Adrenal gland (tissue), 12 donors: Measurements from ENCODE around the gene IL5RA. TPM values are rescaled to one million over a fixed set of nuclear protein-coding genes. Genes with fewer than 3 reads are reported as not detected.

ENCODE experiments used
- DNase-seq, 7 donors: peaks; one replicate each; pipeline ENCODE4 v3.0.0-alpha.2; 2019 to 2020
- H3K27ac ChIP-seq, 5 donors: fragments of 200-600 bp; sonication (generic) in 4 of 5; 1 replicate in 3 of 5; 2 replicates in 2 of 5; pipeline versions ENCODE4 v1.5.1 to v1.8.0; 2016 to 2020; ENCODE audit warnings: mild to moderate bottlenecking in 1 of 5
- H3K27me3 ChIP-seq: fragments of 200-600 bp; 2 replicates; pipeline ENCODE4 v1.8.0; 2021
- H3K36me3 ChIP-seq, 2 donors: fragments of 200-600 bp; replicated peaks in 1 of 2; 1 replicate in 1 of 2; 2 replicates in 1 of 2; pipeline versions ENCODE4 v1.5.1 to v1.8.0; 2018 to 2022
- H3K4me1 ChIP-seq, 2 donors: fragments of 200-600 bp; replicated peaks in 1 of 2; 1 replicate in 1 of 2; 2 replicates in 1 of 2; pipeline versions ENCODE4 v1.5.1 to v1.8.0; 2018 to 2021
- H3K4me3 ChIP-seq, 4 donors: fragments of 200-600 bp; sonication (generic) in 3 of 4; one replicate each; pipeline ENCODE4 v1.5.1; 2016 to 2018
- H3K9me3 ChIP-seq, 3 donors: fragments of 200-600 bp; sonication (generic) in 1 of 3; replicated peaks in 1 of 3; 1 replicate in 2 of 3; 2 replicates in 1 of 3; pipeline versions ENCODE4 v1.5.1 to v1.8.0; 2016 to 2021
- CTCF ChIP-seq, 6 experiments: fragments of 450-650 bp in 4 of 6; fragments of 200-600 bp in 2 of 6; sonication (generic) in 1 of 6; IDR thresholded peaks; 1 replicate in 5 of 6; 2 replicates in 1 of 6; pipeline versions ENCODE4 v1.5.1 to v1.8.0; 2016 to 2021; ENCODE audit warnings: antibody characterized with exemption in 6 of 6, mild to moderate bottlenecking in 2 of 6, moderate library complexity in 1 of 6
- POLR2A ChIP-seq, 2 donors: fragments of 450-650 bp; IDR thresholded peaks; one replicate each; pipeline ENCODE4 v1.6.1; 2017; ENCODE audit warnings: antibody characterized with exemption in 2 of 2, mild to moderate bottlenecking in 2 of 2, moderate library complexity in 1 of 2
- WGBS, 4 donors: extraction: QIAGEN DNeasy Blood & Tissue Kit in 2 of 4; methylation state at CpG; one replicate each; pipeline versions ENCODE4 v1.1.5 to v1.1.7; 2013 to 2017; 5-methylcytosine and 5-hydroxymethylcytosine counted together
- intact Hi-C, 2 donors: fragments of 100-400 bp; cut with DNase I; formaldehyde crosslinking; loops; one replicate each; pipeline versions ENCODE4 v1.14.1 to v1.15.0; 2022 to 2023
- polyA plus RNA-seq, 3 donors: library from polyadenylated mRNA; stranded (reverse); fragments of 200-250 nt in 2 of 3; fragments of 350-450 nt in 1 of 3; fragmentation: Illumina TruSeq in 1 of 3; extraction: RNeasy Lipid Tissue Mini Kit (QIAGEN cat#74804) in 1 of 3; gene quantifications; one replicate each; pipeline ENCODE4 v1.2.3, GENCODE V29; 2013 to 2014
- total RNA-seq, 9 donors: library from RNA; depleted of rRNA in 4 of 9; stranded (reverse); fragments of >200 nt in 4 of 9; fragments of 120-200 nt in 1 of 9; fragmentation: NEBNext Ultra II Directional in 1 of 9; extraction: Animal tissue kit (Norgen Biotek cat#: 25700) in 1 of 9; gene quantifications; one replicate each; pipeline versions ENCODE4 v1.1.0 to v1.2.4, GENCODE V29; 2013 to 2023
- donor health status: healthy with polysubstance abuse.
- donor health status: Bipolar disorder and iron deficiency.
- donor health status: DM: yes; HTN: yes; CAD: no.
- donor health status: DM: no; HTN: no; CAD: no.
- donor health status: DM: no; HTN: no; CAD: no.
- donor health status: DM: yes; HTN: yes; CAD: no.

Gene IL5RA
- total and polyA plus RNA-seq, 12 donors, result under 0.01 to 0.18 (median 0.09) TPM; not detected in 6

- WGBS, 4 donors, result 77 to 86% (median 80%) methylated on average over 25 of the region's 25 CpGs
- no peak overlapping the region for H3K27ac ChIP-seq
- DNase-seq, result peak in 2 of 7 donors; percentile 4 to 53
- H3K4me1 ChIP-seq, result no peaks in the 10 kb centered on the region
- intact Hi-C loops, result no loop called here
- H3K4me3 ChIP-seq, result no peak overlapping the region
- no peaks in the 10 kb centered on the region for H3K9me3 ChIP-seq
- TF ChIP-seq CTCF (IDR thresholded peaks at IDR 0.05) (no peak), POLR2A (IDR thresholded peaks at IDR 0.05) (no peak)
- H3K36me3 ChIP-seq, result no peaks in the 10 kb centered on the region
- H3K27me3 ChIP-seq, result no peaks in the 10 kb centered on the region
Measured at GRCh38 chr3:3038201-3038991, 71.8 kb downstream of the IL5RA start.

GRCh38 chr3:3037156-3037555 lies 73.0 kb downstream of the IL5RA start:
- Histone ChIP-seq H3K9me3 (no peaks in the 10 kb centered on the region), H3K27ac (no peak overlapping the region), H3K4me1 (no peaks in the 10 kb centered on the region), H3K36me3 (no peaks in the 10 kb centered on the region), H3K27me3 (no peaks in the 10 kb centered on the region), H3K4me3 (no peak overlapping the region)
- no peak for DNase-seq
- intact Hi-C loops, result no loop called here
- WGBS, 4 donors, result 87 to 93% (median 89%) methylated on average over 13 of the region's 13 CpGs
- no peak for TF ChIP-seq CTCF (IDR thresholded peaks at IDR 0.05)

- TF ChIP-seq POLR2A (IDR thresholded peaks at IDR 0.05) (no peak), CTCF (IDR thresholded peaks at IDR 0.05) (no peak)
- intact Hi-C loops, result no loop called here
- H3K27ac ChIP-seq, result no peak overlapping the region
- H3K36me3 ChIP-seq, result no peaks in the 10 kb centered on the region
- 66 to 78% (median 72%) methylated on average over 4 of the region's 4 CpGs for WGBS, 4 donors
- H3K4me3 ChIP-seq, result no peak overlapping the region
- no peaks in the 10 kb centered on the region for H3K4me1 ChIP-seq
- no peaks in the 10 kb centered on the region for H3K27me3 ChIP-seq
- no peaks in the 10 kb centered on the region for H3K9me3 ChIP-seq
- DNase-seq, result no peak
Measured at GRCh38 chr3:3031326-3031725, 78.8 kb downstream of the IL5RA start.

- WGBS, 4 donors, result 75 to 80% (median 77%) methylated on average over 5 of the region's 5 CpGs
Measured at GRCh38 chr3:3027976-3028567, 82.1 kb downstream of the IL5RA start.

More at GRCh38 chr3:3027976-3028567, 82.1 kb downstream of the IL5RA start:
- intact Hi-C loops, result no loop called here
- no peak for TF ChIP-seq POLR2A (IDR thresholded peaks at IDR 0.05)
- TF ChIP-seq CTCF (IDR thresholded peaks at IDR 0.05), result no peak
- Histone ChIP-seq H3K27me3 (peaks cover 5% of the 10 kb centered on the region), H3K4me1 (no peaks in the 10 kb centered on the region), H3K36me3 (no peaks in the 10 kb centered on the region), H3K9me3 (no peaks in the 10 kb centered on the region), H3K4me3 (no peak overlapping the region), H3K27ac (no peak overlapping the region)
- no peak for DNase-seq
